HepG2 (cell line): ENCODE results near the gene PTGDR2. TPM values are rescaled to one million over a fixed set of nuclear protein-coding genes. Genes with fewer than 3 reads are reported as not detected.

Experiments used
- ATAC-seq: fragments of 200-7000 bp; cut with Tn5 transposase; 3 replicates; pipeline ENCODE4 v1.9.1; 2020; ENCODE audit warnings: mild to moderate bottlenecking, moderate library complexity
- BruUV-seq: library from RNA; stranded (reverse); fragments of 400-500 nt; replicated peaks from 2 replicates; lab custom pipeline; 2021; lab: Mats Ljungman, UMichigan
- CTCF ChIA-PET: fragments of 300-600 bp; formaldehyde crosslinking; extraction: SDS; loops from one replicate; lab custom pipeline; 2021; ENCODE audit warnings: low total read pairs, inconsistent platforms, low intra/inter-chr PET ratio; lab: Yijun Ruan, JAX
- POLR2A ChIA-PET: fragments of 350-600 bp; sonication (Branson Sonifier 250); formaldehyde crosslinking; loops from one replicate; lab custom pipeline; 2020; ENCODE audit warnings: antibody characterized with exemption, inconsistent platforms; lab: Yijun Ruan, JAX
- DNase-seq: peaks from one replicate; pipeline ENCODE4 v3.0.0-alpha.2; 2015; ENCODE audit warnings: low spot score
- FAIRE-seq: peaks from 3 replicates; lab custom pipeline; 2011; peaks lifted over from hg19 to GRCh38; lab: Jason Lieb, UNC
- H2AFZ ChIP-seq: one replicate; pipeline ENCODE4 v1.6.1; 2011; ENCODE audit warnings: low read length, inconsistent platforms
- H3K27ac ChIP-seq: fragments of 300-600 bp; 3 replicates; pipeline ENCODE4 v1.8.0; 2011; ENCODE audit warnings: mixed run types, mild to moderate bottlenecking, mixed read lengths, low read length, inconsistent platforms; ENCODE audit not compliant: insufficient read depth; ENCODE audit errors: extremely low read length
- H3K27me3 ChIP-seq, 2 experiments: fragments of 200-600 bp in 1 of 2; 2 replicates in 1 of 2; 3 replicates in 1 of 2; pipeline versions ENCODE4 v1.6.0 to v1.8.0; 2011; ENCODE audit warnings: low read length in 2 of 2, mild to moderate bottlenecking in 2 of 2, moderate library complexity in 2 of 2, inconsistent platforms in 1 of 2; ENCODE audit not compliant: insufficient read depth in 2 of 2, control insufficient read depth in 1 of 2
- H3K36me3 ChIP-seq, 2 experiments: fragments of 200-600 bp in 1 of 2; replicated peaks in 1 of 2; 2 replicates in 1 of 2; 3 replicates in 1 of 2; pipeline versions ENCODE4 v1.5.1 to v1.8.0; 2011; ENCODE audit warnings: low read length in 2 of 2, inconsistent platforms in 1 of 2; ENCODE audit not compliant: insufficient read depth in 2 of 2, control insufficient read depth in 1 of 2
- H3K4me1 ChIP-seq: 2 replicates; pipeline ENCODE4 v1.5.1; 2012; ENCODE audit warnings: low read length, inconsistent platforms; ENCODE audit not compliant: insufficient read depth
- H3K4me2 ChIP-seq: 2 replicates; pipeline ENCODE4 v1.6.0; 2011; ENCODE audit warnings: low read depth, low read length, inconsistent platforms
- H3K4me3 ChIP-seq, 3 experiments: fragments of 200-600 bp in 1 of 3; sonication (generic), shearing (Covaris generic) in 1 of 3; replicated peaks in 1 of 3; 2 replicates each; pipeline ENCODE4 v1.5.1; 2011 to 2016; ENCODE audit warnings: low read length in 3 of 3, inconsistent platforms in 2 of 3, low read depth in 2 of 3, mild to moderate bottlenecking in 2 of 3, control low read depth in 1 of 3, mixed read lengths in 1 of 3; ENCODE audit not compliant: insufficient read depth in 1 of 3
- H3K79me2 ChIP-seq: one replicate; pipeline ENCODE4 v1.6.1; 2011; ENCODE audit warnings: low read length, inconsistent platforms; ENCODE audit not compliant: insufficient read depth
- H3K9ac ChIP-seq: 2 replicates; pipeline ENCODE4 v1.6.0; 2011; ENCODE audit warnings: mild to moderate bottlenecking, low read depth, low read length, inconsistent platforms; ENCODE audit not compliant: insufficient read depth
- H3K9me3 ChIP-seq: 2 replicates; pipeline ENCODE4 v1.5.1; 2012; ENCODE audit warnings: mild to moderate bottlenecking, low read length
- H4K20me1 ChIP-seq: 2 replicates; pipeline ENCODE4 v1.6.0; 2011; ENCODE audit warnings: inconsistent platforms, mild to moderate bottlenecking, low read length, moderate library complexity; ENCODE audit not compliant: insufficient read depth
- ARNT2 ChIP-seq: sonication (generic); formaldehyde crosslinking; IDR thresholded peaks from 2 replicates; pipeline ENCODE4 v1.8.0; 2022; ENCODE audit warnings: mild to moderate bottlenecking, low read depth, missing genetic modification reagents, moderate library complexity
- ATRX ChIP-seq: sonication (generic); formaldehyde crosslinking; IDR thresholded peaks from 2 replicates; pipeline ENCODE4 v1.4.0; 2020; ENCODE audit warnings: missing genetic modification reagents, borderline replicate concordance
- HIVEP1 ChIP-seq: sonication (generic); formaldehyde crosslinking; IDR thresholded peaks from 2 replicates; pipeline ENCODE4 v1.4.0; 2020; ENCODE audit warnings: mild to moderate bottlenecking, missing genetic modification reagents
- HOXA7 ChIP-seq: sonication (generic); formaldehyde crosslinking; IDR thresholded peaks from 2 replicates; pipeline ENCODE4 v1.8.1; 2022; ENCODE audit warnings: mild to moderate bottlenecking, missing genetic modification reagents, moderate library complexity
- PAX8 ChIP-seq: sonication (generic); formaldehyde crosslinking; IDR thresholded peaks from 2 replicates; pipeline ENCODE4 v1.8.0; 2022; ENCODE audit warnings: mild to moderate bottlenecking, missing genetic modification reagents, borderline replicate concordance
- POLR2A ChIP-seq, 2 experiments: IDR thresholded peaks; 2 replicates each; pipeline ENCODE4 v1.6.1; 2011; ENCODE audit warnings: low read depth in 2 of 2, low read length in 2 of 2, mild to moderate bottlenecking in 1 of 2, moderate library complexity in 1 of 2; ENCODE audit not compliant: insufficient read depth in 1 of 2
- ZBTB7B ChIP-seq: sonication (generic); formaldehyde crosslinking; IDR thresholded peaks from 2 replicates; pipeline ENCODE4 v1.4.0; 2020; ENCODE audit warnings: missing genetic modification reagents
- ZFP36L1 ChIP-seq: sonication (generic); formaldehyde crosslinking; IDR thresholded peaks from 2 replicates; pipeline ENCODE4 v1.8.0; 2022; ENCODE audit warnings: mild to moderate bottlenecking, missing genetic modification reagents, moderate library complexity
- ZFP37 ChIP-seq: sonication (generic); formaldehyde crosslinking; IDR thresholded peaks from 2 replicates; pipeline ENCODE4 v1.4.0; 2020; ENCODE audit warnings: missing genetic modification reagents, borderline replicate concordance
- ZFP41 ChIP-seq: sonication (generic); formaldehyde crosslinking; IDR thresholded peaks from 2 replicates; pipeline ENCODE4 v1.4.0; 2020; ENCODE audit warnings: mild to moderate bottlenecking, missing genetic modification reagents, borderline replicate concordance
- ZNF570 ChIP-seq: sonication (generic); formaldehyde crosslinking; IDR thresholded peaks from 2 replicates; pipeline ENCODE4 v1.4.0; 2020; ENCODE audit warnings: mild to moderate bottlenecking, missing genetic modification reagents, borderline replicate concordance
- ZNF670 ChIP-seq: sonication (generic); formaldehyde crosslinking; IDR thresholded peaks from 2 replicates; pipeline ENCODE4 v1.8.0; 2022; ENCODE audit warnings: mild to moderate bottlenecking, missing genetic modification reagents, borderline replicate concordance
- WGBS: methylation state at CpG from one replicate; pipeline ENCODE4 v1.1.6; 2017; ENCODE audit warnings: low lambda C conversion rate; 5-methylcytosine and 5-hydroxymethylcytosine counted together
- in situ Hi-C: cut with HindIII; loops from 2 replicates; pipeline ENCODE4 v1.10.0; 2017; ENCODE audit warnings: low pct_unique_long_range_greater_than_20kb; ENCODE audit not compliant: extremely low pct_ligation_motif_present
- intact Hi-C: fragments of 100-400 bp; cut with micrococcal nuclease; formaldehyde crosslinking; loops from one replicate; pipeline ENCODE4 v1.10.0; 2022; ENCODE audit not compliant: unreplicated experiment
- polyA plus RNA-seq, 8 experiments: library from polyadenylated mRNA; depleted of rRNA in 3 of 8; stranded (reverse) in 7 of 8; unstranded in 1 of 8; fragments of >200 nt; fragmentation: Illumina TruSeq in 4 of 8; extraction: Trizol in 4 of 8; gene quantifications; 2 replicates each; pipeline versions ENCODE4 v1.2.1 to v1.2.3, GENCODE V29; 2011 to 2016; ENCODE audit warnings: low read depth in 4 of 8, missing spikeins in 1 of 8, mixed read lengths in 1 of 8; ENCODE audit not compliant: insufficient read depth in 1 of 8
- total RNA-seq, 5 experiments: library from RNA; depleted of rRNA; stranded (reverse); fragments of >200 nt; fragmentation: Illumina TruSeq; extraction: Trizol; gene quantifications; 2 replicates each; pipeline ENCODE4 v1.2.3, GENCODE V29; 2016; ENCODE audit warnings: low read depth in 1 of 5
- TF ChIP-seq, protein P1 (sequence below): sonication (generic); formaldehyde crosslinking; IDR thresholded peaks from 2 replicates; pipeline ENCODE4 v1.5.1; 2020; ENCODE audit warnings: mild to moderate bottlenecking, moderate library complexity, missing genetic modification reagents
- TF ChIP-seq, protein P2 (sequence below), 2 experiments: IDR thresholded peaks; 2 replicates each; pipeline ENCODE4 v1.6.1; 2011 to 2012; ENCODE audit warnings: low read length in 2 of 2, borderline replicate concordance in 1 of 2, low read depth in 1 of 2, mild to moderate bottlenecking in 1 of 2, moderate library complexity in 1 of 2
- TF ChIP-seq, protein P3 (sequence below): sonication (generic); formaldehyde crosslinking; IDR thresholded peaks from 2 replicates; pipeline ENCODE4 v1.4.0; 2020; ENCODE audit warnings: mild to moderate bottlenecking, missing genetic modification reagents
- TF ChIP-seq, protein P4 (sequence below): sonication (generic); formaldehyde crosslinking; IDR thresholded peaks from 2 replicates; pipeline ENCODE4 v1.4.0; 2020; ENCODE audit warnings: missing genetic modification reagents

Gene PTGDR2
- total and polyA plus RNA-seq, 2 of the 13 experiments (the other 11 are each of a cell fraction or from before 2014, with no cell fraction given): 1.9 to 2.5 TPM

DNA sequence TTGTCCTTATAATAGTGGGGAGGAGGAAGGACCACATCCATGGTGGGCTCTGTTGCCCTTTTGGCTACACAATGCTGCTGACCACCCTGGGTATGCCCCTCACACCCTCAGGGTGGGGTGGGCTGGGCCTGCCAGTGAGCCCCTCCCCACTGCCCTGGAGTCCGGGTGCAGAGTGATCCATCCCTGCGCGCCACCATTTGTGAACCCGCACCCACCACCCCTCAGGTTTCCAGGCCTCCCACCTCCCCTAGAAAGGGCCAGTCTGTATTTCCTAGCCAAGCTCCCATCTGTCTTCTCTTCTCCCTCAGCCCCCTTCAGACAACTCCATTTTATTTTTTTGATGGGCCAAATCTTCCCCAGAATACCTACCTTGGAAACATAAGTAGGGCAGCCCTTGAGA, 45.6 kb downstream of the PTGDR2 start:
- Histone ChIP-seq H3K27ac (no peak overlapping the region), H2AFZ (no peak overlapping the region), H4K20me1 (no peaks in the 10 kb centered on the region), H3K4me2 (no peak overlapping the region), H3K4me3 (no peak overlapping the region), H3K4me1 (no peaks in the 10 kb centered on the region), H3K9ac (no peak overlapping the region), H3K36me3 (no peaks in the 10 kb centered on the region), H3K79me2 (no peaks in the 10 kb centered on the region), H3K27me3 (peaks cover 1 to 13% of the 10 kb centered on the region in 2 experiments; a peak in 2 of 5 replicates), H3K9me3 (no peaks in the 10 kb centered on the region)
- FAIRE-seq (no peak), DNase-seq (no peak), ATAC-seq (no peak)
- WGBS: 51% methylated on average over 4 of the region's 4 CpGs
- in situ Hi-C loops (no loop called here), intact Hi-C loops (no loop called here)
- CTCF ChIA-PET: no interaction called here
- POLR2A ChIA-PET: no interaction called here
- BruUV-seq: no TSS peak
- TF ChIP-seq ZBTB7B (CRISPR knock-in tag): no peak
- TF ChIP-seq, protein P1, sequence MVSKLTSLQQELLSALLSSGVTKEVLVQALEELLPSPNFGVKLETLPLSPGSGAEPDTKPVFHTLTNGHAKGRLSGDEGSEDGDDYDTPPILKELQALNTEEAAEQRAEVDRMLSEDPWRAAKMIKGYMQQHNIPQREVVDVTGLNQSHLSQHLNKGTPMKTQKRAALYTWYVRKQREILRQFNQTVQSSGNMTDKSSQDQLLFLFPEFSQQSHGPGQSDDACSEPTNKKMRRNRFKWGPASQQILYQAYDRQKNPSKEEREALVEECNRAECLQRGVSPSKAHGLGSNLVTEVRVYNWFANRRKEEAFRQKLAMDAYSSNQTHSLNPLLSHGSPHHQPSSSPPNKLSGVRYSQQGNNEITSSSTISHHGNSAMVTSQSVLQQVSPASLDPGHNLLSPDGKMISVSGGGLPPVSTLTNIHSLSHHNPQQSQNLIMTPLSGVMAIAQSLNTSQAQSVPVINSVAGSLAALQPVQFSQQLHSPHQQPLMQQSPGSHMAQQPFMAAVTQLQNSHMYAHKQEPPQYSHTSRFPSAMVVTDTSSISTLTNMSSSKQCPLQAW (CRISPR knock-in tag): no peak
- TF ChIP-seq ZNF570: no peak
- TF ChIP-seq, protein P2, sequence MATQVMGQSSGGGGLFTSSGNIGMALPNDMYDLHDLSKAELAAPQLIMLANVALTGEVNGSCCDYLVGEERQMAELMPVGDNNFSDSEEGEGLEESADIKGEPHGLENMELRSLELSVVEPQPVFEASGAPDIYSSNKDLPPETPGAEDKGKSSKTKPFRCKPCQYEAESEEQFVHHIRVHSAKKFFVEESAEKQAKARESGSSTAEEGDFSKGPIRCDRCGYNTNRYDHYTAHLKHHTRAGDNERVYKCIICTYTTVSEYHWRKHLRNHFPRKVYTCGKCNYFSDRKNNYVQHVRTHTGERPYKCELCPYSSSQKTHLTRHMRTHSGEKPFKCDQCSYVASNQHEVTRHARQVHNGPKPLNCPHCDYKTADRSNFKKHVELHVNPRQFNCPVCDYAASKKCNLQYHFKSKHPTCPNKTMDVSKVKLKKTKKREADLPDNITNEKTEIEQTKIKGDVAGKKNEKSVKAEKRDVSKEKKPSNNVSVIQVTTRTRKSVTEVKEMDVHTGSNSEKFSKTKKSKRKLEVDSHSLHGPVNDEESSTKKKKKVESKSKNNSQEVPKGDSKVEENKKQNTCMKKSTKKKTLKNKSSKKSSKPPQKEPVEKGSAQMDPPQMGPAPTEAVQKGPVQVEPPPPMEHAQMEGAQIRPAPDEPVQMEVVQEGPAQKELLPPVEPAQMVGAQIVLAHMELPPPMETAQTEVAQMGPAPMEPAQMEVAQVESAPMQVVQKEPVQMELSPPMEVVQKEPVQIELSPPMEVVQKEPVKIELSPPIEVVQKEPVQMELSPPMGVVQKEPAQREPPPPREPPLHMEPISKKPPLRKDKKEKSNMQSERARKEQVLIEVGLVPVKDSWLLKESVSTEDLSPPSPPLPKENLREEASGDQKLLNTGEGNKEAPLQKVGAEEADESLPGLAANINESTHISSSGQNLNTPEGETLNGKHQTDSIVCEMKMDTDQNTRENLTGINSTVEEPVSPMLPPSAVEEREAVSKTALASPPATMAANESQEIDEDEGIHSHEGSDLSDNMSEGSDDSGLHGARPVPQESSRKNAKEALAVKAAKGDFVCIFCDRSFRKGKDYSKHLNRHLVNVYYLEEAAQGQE (IDR thresholded peaks at IDR 0.05; ENCODE audit: borderline replicate concordance in 1 of 2, low read depth in 1 of 2, low read length in 2 of 2): no peak
- no peak for TF ChIP-seq ATRX
- TF ChIP-seq PAX8 (CRISPR knock-in tag): no peak
- TF ChIP-seq ZFP36L1 (CRISPR knock-in tag): no peak
- TF ChIP-seq ZFP37 (CRISPR knock-in tag): no peak
- TF ChIP-seq, protein P3, sequence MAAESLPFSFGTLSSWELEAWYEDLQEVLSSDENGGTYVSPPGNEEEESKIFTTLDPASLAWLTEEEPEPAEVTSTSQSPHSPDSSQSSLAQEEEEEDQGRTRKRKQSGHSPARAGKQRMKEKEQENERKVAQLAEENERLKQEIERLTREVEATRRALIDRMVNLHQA (CRISPR knock-in tag): no peak
- no peak for TF ChIP-seq ARNT2 (CRISPR knock-in tag)
- TF ChIP-seq HIVEP1 (CRISPR knock-in tag): no peak
- TF ChIP-seq, protein P4, sequence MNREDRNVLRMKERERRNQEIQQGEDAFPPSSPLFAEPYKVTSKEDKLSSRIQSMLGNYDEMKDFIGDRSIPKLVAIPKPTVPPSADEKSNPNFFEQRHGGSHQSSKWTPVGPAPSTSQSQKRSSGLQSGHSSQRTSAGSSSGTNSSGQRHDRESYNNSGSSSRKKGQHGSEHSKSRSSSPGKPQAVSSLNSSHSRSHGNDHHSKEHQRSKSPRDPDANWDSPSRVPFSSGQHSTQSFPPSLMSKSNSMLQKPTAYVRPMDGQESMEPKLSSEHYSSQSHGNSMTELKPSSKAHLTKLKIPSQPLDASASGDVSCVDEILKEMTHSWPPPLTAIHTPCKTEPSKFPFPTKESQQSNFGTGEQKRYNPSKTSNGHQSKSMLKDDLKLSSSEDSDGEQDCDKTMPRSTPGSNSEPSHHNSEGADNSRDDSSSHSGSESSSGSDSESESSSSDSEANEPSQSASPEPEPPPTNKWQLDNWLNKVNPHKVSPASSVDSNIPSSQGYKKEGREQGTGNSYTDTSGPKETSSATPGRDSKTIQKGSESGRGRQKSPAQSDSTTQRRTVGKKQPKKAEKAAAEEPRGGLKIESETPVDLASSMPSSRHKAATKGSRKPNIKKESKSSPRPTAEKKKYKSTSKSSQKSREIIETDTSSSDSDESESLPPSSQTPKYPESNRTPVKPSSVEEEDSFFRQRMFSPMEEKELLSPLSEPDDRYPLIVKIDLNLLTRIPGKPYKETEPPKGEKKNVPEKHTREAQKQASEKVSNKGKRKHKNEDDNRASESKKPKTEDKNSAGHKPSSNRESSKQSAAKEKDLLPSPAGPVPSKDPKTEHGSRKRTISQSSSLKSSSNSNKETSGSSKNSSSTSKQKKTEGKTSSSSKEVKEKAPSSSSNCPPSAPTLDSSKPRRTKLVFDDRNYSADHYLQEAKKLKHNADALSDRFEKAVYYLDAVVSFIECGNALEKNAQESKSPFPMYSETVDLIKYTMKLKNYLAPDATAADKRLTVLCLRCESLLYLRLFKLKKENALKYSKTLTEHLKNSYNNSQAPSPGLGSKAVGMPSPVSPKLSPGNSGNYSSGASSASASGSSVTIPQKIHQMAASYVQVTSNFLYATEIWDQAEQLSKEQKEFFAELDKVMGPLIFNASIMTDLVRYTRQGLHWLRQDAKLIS (CRISPR knock-in tag): no peak
- no peak for TF ChIP-seq ZFP41
- no peak for TF ChIP-seq HOXA7
- TF ChIP-seq ZNF670 (CRISPR knock-in tag): no peak
- no peak for TF ChIP-seq POLR2A (IDR thresholded peaks at IDR 0.05; ENCODE audit: insufficient read depth in 1 of 2, low read depth in 2 of 2, low read length in 2 of 2)
